ENCODE measurements around the gene SMARCB1.

The SMARCB1 gene

GRCh38 chr22:23831781-23832180 is 45.0 kb downstream of the SMARCB1 start:
- no peak for DNase-seq (ENCODE audit: low read depth in 2 of 2)

GRCh38 chr22:23832226-23833016 is 45.7 kb downstream of the SMARCB1 start:
- DNase-seq (ENCODE audit: low read depth in 2 of 2) = no peak

- DNase-seq (ENCODE audit: low read depth in 2 of 2) = no peak
These were observed 46.4 kb downstream of the SMARCB1 start for GRCh38 chr22:23833017-23833751.

- DNase-seq (ENCODE audit: low read depth in 2 of 2) = no peak
These were observed 47.1 kb downstream of the SMARCB1 start for GRCh38 chr22:23833911-23834317.

- DNase-seq (ENCODE audit: low read depth in 2 of 2) = no peak
These were observed 47.6 kb downstream of the SMARCB1 start for GRCh38 chr22:23834406-23834792.

GRCh38 chr22:23834793-23835483 is 48.2 kb downstream of the SMARCB1 start:
- no peak for DNase-seq (ENCODE audit: low read depth in 2 of 2)

GRCh38 chr22:23835484-23836144 is 48.8 kb downstream of the SMARCB1 start:
- DNase-seq (ENCODE audit: low read depth in 2 of 2) = no peak

- DNase-seq (ENCODE audit: low read depth in 2 of 2) = no peak
These were observed 49.5 kb downstream of the SMARCB1 start for GRCh38 chr22:23836281-23836680.

GRCh38 chr22:23836692-23837495 is 50.1 kb downstream of the SMARCB1 start:
- no peak for DNase-seq (ENCODE audit: low read depth in 2 of 2)

- no peak for DNase-seq (ENCODE audit: low read depth in 2 of 2)
These were observed 50.7 kb downstream of the SMARCB1 start for GRCh38 chr22:23837496-23837859.

- no peak for DNase-seq (ENCODE audit: low read depth in 2 of 2)
These were observed 51.3 kb downstream of the SMARCB1 start for GRCh38 chr22:23837911-23838680.

GRCh38 chr22:23838681-23839468 is 52.1 kb downstream of the SMARCB1 start, which contains the start of gene DERL3:
Gene DERL3, minus strand, starts transcription at chr22:23839006. Its CDS starts 19 bp downstream, at chr22:23838987.
- DNase-seq (ENCODE audit: low read depth in 2 of 2) = peak; percentile 94 to 99

- no peak for DNase-seq (ENCODE audit: low read depth in 2 of 2)
These were observed 53.3 kb downstream of the SMARCB1 start for GRCh38 chr22:23840026-23840425.

- no peak for DNase-seq (ENCODE audit: low read depth in 2 of 2)
These were observed 54.5 kb downstream of the SMARCB1 start for GRCh38 chr22:23841292-23841691.

GRCh38 chr22:23841736-23842445 is 55.1 kb downstream of the SMARCB1 start:
- no peak for DNase-seq (ENCODE audit: low read depth in 2 of 2)

GRCh38 chr22:23842599-23842998 is 55.8 kb downstream of the SMARCB1 start:
- DNase-seq (ENCODE audit: low read depth in 2 of 2) = no peak

- DNase-seq (ENCODE audit: low read depth in 2 of 2) = no peak
These were observed 58.0 kb downstream of the SMARCB1 start for GRCh38 chr22:23844739-23845202.

- no peak for DNase-seq (ENCODE audit: low read depth in 2 of 2)
These were observed 58.7 kb downstream of the SMARCB1 start for GRCh38 chr22:23845265-23846080.
